NK-92 (cell line): Measurements from ENCODE around the gene MEIOSIN.
A peak's percentile ranks its signal among the peaks of the same experiment; 100 is the strongest.
"Not testable (repeated sequence)": the region's sequence is repeated elsewhere in the genome, so short reads cannot be mapped to it uniquely, and the experiment has no call there.

Experiments
- DNase-seq: peaks from one replicate; lab custom pipeline; 2025; ENCODE audit not compliant: unreplicated experiment; lab: John Stamatoyannopoulos, UW

MEIOSIN gene

DNA sequence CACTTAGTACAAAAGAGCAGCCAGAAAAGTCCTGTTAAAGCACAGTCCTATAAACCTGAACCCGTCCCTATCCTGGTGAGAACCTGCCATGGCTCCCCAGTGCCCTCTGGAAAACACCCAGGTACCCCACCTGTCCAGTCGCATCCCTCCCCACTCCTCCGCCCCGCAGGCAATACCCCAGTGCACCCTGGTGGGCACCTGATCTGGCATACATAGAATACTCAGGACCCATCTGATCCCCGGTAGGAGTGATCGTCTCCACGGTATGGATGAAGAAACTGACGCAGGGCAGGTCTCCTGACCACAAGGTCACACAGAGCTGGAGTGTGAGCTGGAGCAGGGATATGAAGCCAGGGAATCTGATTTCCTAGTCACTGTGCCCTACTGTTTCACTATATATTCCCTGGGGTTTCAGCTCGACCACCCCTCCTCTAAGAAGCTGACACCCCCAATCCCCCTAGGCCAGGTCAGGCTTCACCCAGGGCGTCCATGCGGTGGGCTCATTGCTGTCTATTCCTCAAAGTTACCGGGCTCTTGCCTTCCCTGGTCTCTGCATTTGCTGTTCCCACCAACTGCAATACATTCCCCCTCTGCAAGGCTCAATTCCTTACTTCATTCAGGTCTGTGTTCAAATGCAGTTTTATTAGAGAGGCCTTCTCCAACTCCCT, 15.1 kb upstream of the MEIOSIN start:
- DNase-seq: no peak

- not testable (repeated sequence) for DNase-seq
These were observed 13.2 kb upstream of the MEIOSIN start for GRCh38 chr19:45720065-45720464.

- not testable (repeated sequence) for DNase-seq
These were observed 4.6 kb upstream of the MEIOSIN start for GRCh38 chr19:45728683-45729082.

DNA sequence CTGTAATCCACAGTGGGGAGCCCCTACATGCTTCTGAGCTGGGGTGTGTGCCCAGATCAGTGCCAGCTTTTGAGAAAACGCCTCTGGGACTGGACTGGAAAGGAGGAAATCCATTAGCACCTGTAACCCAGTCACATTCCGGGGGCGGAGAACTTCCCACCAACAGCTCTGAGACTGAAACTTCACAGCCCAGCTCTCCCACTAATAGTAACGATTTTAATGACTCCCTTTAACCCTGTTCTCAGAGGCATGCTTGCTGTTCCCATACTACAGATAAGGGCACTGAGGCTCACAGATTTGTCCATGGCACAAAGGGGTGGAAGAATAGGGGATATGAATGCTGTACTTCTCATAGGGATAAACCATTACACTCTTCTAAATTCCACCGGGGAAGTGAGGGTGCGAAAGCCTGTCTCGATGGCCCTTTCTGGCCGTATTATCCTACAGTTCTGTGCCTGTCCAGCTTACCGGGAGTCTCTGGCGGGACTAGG, 3.4 kb upstream of the MEIOSIN start:
- DNase-seq: no peak

- DNase-seq: peak; percentile 53
These were observed 2.6 kb upstream of the MEIOSIN start, which contains the start of gene FBXO46 for GRCh38 chr19:45730368-45731288. TSS of gene FBXO46 (minus strand) at chr19:45730896. CDS start at chr19:45713495, 17,401 bp downstream.

DNA sequence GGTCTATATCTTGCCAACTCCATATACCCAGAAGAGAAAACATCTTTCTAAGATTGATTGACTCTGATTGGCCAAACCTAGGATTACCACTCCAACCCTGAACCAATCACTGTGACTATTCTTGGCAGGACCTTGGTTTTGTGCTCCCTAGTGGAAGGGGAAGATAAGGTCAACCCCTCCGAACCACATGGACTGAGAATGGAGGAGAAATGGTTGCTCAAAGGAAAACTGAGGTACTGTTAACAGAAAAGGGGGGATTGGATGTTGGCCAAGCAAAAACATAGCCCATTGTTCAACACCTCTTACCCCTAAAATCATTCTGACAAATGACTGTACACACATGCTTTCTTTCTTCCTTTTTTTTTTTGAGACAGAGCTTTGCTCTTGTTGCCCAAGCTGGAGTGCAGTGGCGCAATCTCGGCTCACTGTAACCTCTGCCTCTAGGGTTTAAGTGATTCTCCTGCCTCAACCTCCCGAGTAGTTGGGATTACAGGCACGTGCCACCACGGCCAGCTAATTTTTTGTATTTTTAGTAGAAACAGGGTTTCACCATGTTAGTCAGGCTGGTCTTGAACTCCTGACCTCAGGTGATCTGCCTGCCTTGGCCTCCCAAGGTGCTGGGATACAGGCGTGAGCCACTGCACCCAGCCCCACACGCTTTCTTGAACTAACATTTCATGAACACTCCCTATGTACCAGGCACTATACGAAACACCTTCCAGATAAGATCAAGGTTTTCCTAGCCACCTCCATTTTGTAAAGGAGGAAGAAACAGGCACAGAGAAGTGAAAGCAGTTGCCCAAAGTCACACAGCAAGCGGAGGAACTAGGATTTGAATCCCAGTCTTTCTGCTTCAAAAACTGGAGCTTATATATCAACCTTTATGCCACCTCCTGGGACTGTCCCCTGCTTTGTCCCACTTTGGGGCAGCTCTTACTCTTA, 6.5 kb downstream of the MEIOSIN start:
- no peak for DNase-seq

DNA sequence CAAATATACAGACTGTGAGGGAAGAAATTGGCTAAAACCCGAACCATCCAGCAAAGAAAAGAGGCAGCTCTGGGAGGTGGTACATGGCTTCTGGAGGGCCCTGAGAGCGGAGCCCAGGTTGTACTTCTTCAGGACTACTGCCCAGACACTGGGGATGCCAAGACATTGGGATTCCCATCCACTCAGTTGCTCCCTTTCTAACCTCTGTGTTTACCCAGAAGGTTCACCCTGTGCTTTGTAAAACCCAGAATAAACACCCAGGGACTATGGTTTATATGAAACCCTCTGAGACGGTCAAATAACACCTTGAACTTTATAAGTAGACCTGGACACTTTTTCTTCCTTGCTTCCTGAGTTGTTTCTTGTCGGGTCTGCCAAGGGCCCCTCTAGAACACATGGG, 9.7 kb downstream of the MEIOSIN start:
- no peak for DNase-seq

DNA sequence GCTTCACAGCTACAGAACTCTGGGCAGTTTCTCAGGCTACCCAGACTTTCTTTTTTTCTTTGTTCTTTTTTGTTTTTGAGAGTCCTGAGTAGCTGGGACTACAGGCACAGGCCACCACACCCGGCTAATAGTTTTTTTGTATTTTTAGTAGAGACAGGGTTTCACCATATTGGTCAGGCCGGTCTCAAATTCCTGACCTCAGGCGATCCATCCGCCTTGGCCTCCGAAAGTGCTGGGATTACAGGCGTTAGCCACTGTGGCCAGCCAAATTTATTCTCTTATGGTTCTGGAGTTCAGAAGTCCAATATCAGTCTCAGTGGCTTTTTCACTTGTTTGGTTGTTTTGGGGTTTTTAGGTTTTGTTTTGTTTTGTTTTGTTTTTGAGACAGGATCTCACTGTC, 12.4 kb downstream of the MEIOSIN start:
- DNase-seq: no peak

- no peak for DNase-seq
These were observed 13.6 kb downstream of the MEIOSIN start for GRCh38 chr19:45746866-45747265.

GRCh38 chr19:45747513-45747912, 14.3 kb downstream of the MEIOSIN start:
- DNase-seq: no peak

GRCh38 chr19:45751483-45751882, 18.2 kb downstream of the MEIOSIN start:
- DNase-seq: not testable (repeated sequence)

- no peak for DNase-seq
These were observed 19.4 kb downstream of the MEIOSIN start for GRCh38 chr19:45752639-45753038.

- DNase-seq: no peak
These were observed 20.3 kb downstream of the MEIOSIN start for GRCh38 chr19:45753548-45753947.

GRCh38 chr19:45754323-45754722, 21.1 kb downstream of the MEIOSIN start:
- DNase-seq: no peak

DNA sequence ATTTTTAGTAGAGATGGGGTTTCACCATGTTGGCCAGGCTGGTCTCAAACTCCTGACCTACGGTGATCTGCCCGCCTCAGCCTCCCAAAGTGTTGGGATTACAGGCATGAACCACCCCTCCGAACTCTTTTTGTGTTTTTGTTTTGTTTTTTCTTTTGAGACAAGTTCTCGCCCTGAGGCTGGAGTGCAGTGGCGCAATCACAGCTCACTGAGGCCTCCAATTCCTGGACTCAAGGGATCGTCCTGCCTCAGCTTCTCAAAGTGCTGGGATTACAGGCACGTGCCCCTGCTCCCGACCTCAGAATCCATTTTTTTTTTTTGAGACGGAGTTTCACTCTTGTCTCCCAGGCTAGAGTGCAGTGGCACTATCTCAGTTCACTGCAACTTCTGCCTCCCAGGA, 24.5 kb downstream of the MEIOSIN start:
- DNase-seq: no peak

GRCh38 chr19:45758921-45759320, 25.7 kb downstream of the MEIOSIN start:
- DNase-seq: no peak

DNA sequence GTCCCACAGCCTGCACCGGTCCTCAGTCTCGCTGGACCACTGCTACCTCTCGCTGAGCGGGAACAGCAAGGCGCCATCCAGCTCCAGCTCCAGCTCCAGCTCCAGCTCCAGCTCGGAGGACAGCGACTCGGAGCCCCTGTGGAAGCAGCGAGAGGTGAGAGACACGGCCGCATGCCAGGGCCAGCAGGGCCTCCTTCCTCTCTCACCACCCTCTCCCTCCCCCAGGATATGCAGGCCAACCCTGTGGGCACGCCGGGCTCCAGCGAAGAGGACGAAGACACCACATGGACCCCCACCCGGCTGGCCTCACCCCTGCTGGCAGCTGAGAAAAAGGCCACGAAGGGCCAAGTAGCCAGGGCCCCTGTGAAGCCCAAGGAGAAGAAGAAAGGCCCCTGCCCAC, 28.5 kb downstream of the MEIOSIN start:
- no peak for DNase-seq

DNA sequence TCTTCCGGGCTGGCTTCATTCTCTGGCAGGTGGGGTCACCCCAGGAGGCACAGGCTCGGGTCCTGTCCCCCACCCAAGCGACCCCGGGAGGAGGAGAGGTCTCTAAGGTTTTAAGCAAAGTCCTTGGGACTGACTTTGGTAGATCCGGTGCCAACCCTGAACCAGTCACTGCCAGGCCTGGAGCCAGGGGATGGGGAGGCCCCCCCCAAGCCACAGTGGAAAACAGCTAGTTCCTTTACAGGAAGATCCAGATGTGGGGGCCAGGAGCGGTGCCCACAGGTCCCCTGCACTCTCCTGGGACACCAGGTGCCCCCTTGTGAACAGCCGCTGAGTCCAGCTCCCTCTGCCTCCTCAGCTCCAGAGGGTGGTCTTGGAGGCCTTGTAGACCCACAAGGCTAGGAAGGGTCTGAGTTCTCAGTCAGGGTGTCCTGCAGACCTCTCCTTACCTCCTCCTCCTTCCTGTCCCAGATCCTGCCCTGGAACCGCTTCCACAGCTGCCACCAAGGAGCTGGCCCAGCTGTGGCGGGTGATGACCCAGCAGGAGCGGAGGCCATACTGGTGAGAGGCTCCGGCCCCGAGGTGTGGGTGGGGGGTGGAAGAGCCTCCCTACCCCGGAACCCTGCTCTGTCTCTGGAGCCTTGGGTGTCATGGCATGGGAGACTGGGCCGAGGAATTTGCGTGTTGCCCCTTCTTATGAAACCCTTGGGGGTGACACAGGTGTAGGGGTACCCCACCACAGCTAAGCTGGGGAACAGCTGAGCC, 29.8 kb downstream of the MEIOSIN start:
- no peak for DNase-seq

- DNase-seq: no peak
These were observed 30.6 kb downstream of the MEIOSIN start for GRCh38 chr19:45763691-45764294.

DNA sequence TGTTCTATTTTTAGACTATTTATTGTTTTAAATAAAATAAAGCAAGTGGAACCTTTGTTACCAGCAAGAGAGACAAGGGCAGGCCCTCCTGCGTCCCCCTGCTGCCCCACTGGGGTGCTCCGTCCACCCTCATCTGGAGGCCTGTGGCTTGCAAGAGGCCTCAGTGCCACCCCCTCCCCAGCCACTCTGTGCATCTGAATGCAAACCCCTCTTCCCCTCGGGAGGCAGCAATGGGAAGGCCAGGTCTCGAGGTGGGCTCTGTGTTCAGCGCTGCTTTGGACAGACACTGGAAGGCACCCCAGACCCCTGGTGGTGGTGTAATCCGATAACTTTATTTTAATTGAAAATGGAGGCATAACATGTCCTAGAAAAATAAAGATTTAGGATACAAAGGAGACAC, 31.2 kb downstream of the MEIOSIN start:
- DNase-seq: no peak
